ENCODE results near the gene DUS3L.

DUS3L gene

GRCh38 chr19:5822181-5822844 lies 31.4 kb upstream of the DUS3L start:
- no peak for DNase-seq (ENCODE audit: low spot score)

- no peak for DNase-seq (ENCODE audit: low spot score)
Measured at GRCh38 chr19:5821521-5822180, 30.7 kb upstream of the DUS3L start.

- no peak for DNase-seq (ENCODE audit: low spot score)
Measured at GRCh38 chr19:5820785-5821184, 29.8 kb upstream of the DUS3L start.

- no peak for DNase-seq (ENCODE audit: low spot score)
Measured at GRCh38 chr19:5818594-5818993, 27.6 kb upstream of the DUS3L start.

GRCh38 chr19:5817218-5817617 lies 26.3 kb upstream of the DUS3L start:
- no peak for DNase-seq (ENCODE audit: low spot score)

GRCh38 chr19:5814852-5815246 lies 23.9 kb upstream of the DUS3L start:
- no peak for DNase-seq (ENCODE audit: low spot score)

GRCh38 chr19:5814123-5814851 lies 23.3 kb upstream of the DUS3L start:
- no peak for DNase-seq (ENCODE audit: low spot score)

GRCh38 chr19:5811117-5811516 lies 20.2 kb upstream of the DUS3L start:
- DNase-seq (ENCODE audit: low spot score) = no peak

- no peak for DNase-seq (ENCODE audit: low spot score)
Measured at GRCh38 chr19:5809469-5809868, 18.5 kb upstream of the DUS3L start.

GRCh38 chr19:5809053-5809452 lies 18.1 kb upstream of the DUS3L start:
- DNase-seq (ENCODE audit: low spot score) = no peak

GRCh38 chr19:5808120-5808816 lies 17.3 kb upstream of the DUS3L start:
- DNase-seq (ENCODE audit: low spot score) = no peak

GRCh38 chr19:5806905-5807304 lies 15.9 kb upstream of the DUS3L start:
- DNase-seq (ENCODE audit: low spot score) = no peak

- DNase-seq (ENCODE audit: low spot score) = no peak
Measured at GRCh38 chr19:5806133-5806489, 15.1 kb upstream of the DUS3L start.

- no peak for DNase-seq (ENCODE audit: low spot score)
Measured at GRCh38 chr19:5805462-5806132, 14.6 kb upstream of the DUS3L start.

- DNase-seq (ENCODE audit: low spot score) = no peak
Measured at GRCh38 chr19:5804516-5805461, 13.8 kb upstream of the DUS3L start, which contains the start of gene NRTN. NRTN (plus strand) TSS chr19:5805067; CDS start chr19:5824166, 19,099 bp downstream.

- DNase-seq (ENCODE audit: low spot score) = peak; percentile 38
Measured at GRCh38 chr19:5803752-5804515, 13.0 kb upstream of the DUS3L start.

- no peak for DNase-seq (ENCODE audit: low spot score)
Measured at GRCh38 chr19:5803441-5803751, 12.4 kb upstream of the DUS3L start.

GRCh38 chr19:5801796-5802619 lies 11.0 kb upstream of the DUS3L start:
- DNase-seq (ENCODE audit: low spot score) = no peak
